Posterior cingulate gyrus (tissue), 11 donors: Measurements from ENCODE around the gene MAPT.

Experiments used
- DNase-seq, 10 donors: peaks; one replicate each; pipeline versions ENCODE4 v3.0.0 to v3.0.0-alpha.2; 2020 to 2021; ENCODE audit warnings: mixed read lengths in 3 of 10
- intact Hi-C: fragments of 100-400 bp; cut with DNase I; formaldehyde crosslinking; loops from one replicate; pipeline ENCODE4 v1.15.1; 2023

The MAPT gene

DNA sequence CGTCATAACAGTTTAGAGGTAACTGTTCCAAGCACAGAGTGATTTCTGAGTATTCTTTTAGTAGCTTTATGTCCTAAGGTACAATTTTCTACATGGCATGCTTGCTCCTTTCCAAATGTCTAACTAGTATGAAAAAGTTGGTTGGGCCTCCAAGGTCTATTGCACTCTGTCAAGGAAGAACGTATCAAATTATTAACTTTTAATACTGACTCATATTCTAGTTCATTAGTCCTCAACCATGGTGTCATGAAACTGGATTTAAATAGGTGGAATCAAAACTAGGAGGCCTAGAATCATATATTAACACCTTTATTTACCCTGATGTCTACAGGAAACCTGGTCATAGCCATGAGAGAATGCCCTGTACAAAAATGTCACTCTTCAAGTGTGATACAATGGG lies 166.1 kb downstream of the MAPT start:
- no peak for DNase-seq
- intact Hi-C loops = no loop called here

- no peak for DNase-seq
- intact Hi-C loops = no loop called here
These were observed 167.1 kb downstream of the MAPT start for GRCh38 chr17:46061435-46061834.

- no peak for DNase-seq
- intact Hi-C loops = no loop called here
These were observed 168.9 kb downstream of the MAPT start for GRCh38 chr17:46063241-46063640.

DNA sequence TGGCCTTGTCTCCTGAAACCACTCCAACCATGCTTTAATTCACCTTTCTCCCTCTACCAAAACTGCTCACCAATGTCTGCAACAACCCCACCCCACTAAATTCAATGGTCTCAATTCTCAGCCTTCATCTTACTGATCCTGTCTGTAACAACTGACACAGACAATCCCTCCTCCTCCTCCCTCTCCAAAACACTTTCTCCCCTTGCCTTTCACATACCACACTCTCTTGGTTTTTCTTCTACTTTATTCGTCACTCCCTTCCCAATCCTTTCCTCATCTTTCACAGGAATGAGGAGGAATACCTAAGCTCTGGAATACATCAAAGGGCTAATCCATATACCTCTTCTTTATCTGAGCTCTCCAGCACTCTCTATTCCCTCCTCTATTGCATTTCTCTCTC lies 170.1 kb downstream of the MAPT start:
- intact Hi-C loops = no loop called here
- no peak for DNase-seq

- intact Hi-C loops = no loop called here
- DNase-seq = no peak
These were observed 177.4 kb downstream of the MAPT start for GRCh38 chr17:46071796-46072195.

- no peak for DNase-seq
- intact Hi-C loops = no loop called here
These were observed 178.6 kb downstream of the MAPT start for GRCh38 chr17:46072998-46073397.

DNA sequence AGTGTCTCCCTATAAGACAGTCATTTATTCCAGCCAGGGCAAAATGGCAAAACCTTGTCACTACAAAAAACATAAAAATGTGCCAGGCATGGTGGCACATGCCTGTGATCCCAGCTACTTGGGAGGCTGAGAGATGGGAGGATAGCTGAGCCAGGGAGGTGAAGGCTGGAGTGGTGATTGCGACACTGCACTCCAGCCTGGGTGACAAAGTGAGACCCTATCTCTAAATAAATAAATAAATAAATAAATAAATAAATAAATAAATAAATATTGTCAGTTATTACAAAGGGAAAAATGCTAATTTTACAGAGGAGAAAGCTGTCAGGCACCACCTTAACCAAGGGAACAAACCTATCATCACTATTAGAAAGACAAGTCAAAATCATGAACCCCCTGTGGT lies 180.2 kb downstream of the MAPT start:
- no peak for DNase-seq
- intact Hi-C loops = no loop called here
